Measurements from ENCODE around the gene FGF1. TPM values are rescaled to one million over a fixed set of nuclear protein-coding genes. Genes with fewer than 3 reads are reported as not detected.

FGF1 gene
- 54.7 TPM for polyA plus RNA-seq (2013, experiment 1 of 2; ENCODE audit: insufficient read length)
- 82.2 TPM for polyA plus RNA-seq (2013, experiment 2 of 2; ENCODE audit: insufficient read length)

DNA sequence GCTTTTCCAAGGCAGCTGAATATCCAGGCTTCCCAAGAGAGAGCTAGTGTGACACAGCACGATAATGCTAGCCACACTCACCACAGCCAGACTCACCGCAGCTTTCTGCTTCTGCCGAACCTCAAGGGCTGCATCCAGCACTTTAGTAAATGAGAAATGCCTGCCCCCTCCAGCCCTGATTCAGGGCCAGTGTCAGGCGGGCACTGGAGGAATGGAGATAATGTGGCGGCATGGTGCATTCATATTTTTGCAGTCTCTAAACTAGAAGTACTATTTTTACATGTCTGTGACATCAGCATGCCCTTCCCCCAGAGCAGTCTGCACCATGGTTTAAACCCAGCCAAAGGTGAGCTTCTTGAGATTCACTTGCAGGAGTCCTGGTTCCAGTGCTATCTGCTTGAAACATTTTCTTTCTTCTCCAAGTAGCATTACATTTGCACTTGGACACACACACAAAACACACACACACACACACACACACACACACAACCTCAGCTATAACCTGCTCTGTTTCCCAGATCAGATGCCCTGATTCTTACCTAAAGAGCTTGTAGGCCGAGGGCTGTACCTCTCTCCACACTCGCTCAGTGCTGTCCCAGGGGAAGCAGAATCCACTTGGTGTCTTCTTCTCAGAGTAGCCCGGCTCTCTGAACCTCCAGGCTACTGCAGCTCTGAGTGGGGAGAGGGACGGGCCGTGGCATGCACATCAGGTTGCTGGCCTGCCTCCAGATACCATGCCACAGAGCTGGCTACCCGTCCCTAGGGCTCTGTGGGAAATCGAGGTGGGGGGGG lies at the start of gene FGF1:
FGF1 (minus strand) TSS at position 673 of the 792 bp plus-strand sequence. CDS start 71,963 bp downstream, outside the sequence.
- peak; percentile 37 for DNase-seq

DNA sequence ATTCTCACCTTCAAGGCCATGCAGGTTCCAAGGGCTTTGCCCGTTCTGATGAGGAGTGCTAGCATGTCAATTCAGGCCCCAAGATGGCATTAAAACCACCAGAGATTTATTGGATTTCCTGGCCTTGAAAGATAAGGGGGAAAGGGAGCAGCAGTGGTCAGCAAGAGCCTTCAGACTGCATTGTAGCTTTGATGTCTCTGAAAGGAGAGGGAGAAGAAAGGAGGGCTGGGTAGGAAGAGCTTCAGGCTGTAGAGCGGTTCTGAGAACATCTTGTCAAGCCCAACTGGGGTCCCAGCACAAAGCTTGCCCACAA lies 41.8 kb upstream of the FGF1 start:
- no peak for DNase-seq

GRCh38 chr5:142726188-142726731 lies 40.4 kb upstream of the FGF1 start:
- DNase-seq: peak; percentile 97

- peak; percentile 35 for DNase-seq
Measured at GRCh38 chr5:142725231-142726187, 39.6 kb upstream of the FGF1 start.

DNA sequence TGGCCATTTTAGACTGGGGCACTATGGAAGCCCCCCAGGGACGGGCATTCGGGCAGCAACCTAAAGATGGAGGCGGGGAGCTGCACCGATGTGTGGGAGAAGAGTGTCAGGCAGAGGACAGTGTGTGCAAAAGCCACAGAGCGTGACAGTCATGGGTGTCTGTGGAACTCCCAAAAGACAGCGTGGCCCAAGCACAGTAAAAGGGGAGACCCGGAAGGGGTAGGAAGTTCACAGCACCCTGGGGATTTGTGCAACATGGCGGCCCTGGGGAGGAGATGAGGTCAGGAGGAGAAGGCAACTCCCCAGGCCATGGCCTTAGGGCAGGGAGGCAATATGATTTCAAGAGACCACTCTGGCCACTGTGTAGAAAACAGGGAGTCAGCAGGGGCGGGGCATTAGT lies 38.9 kb upstream of the FGF1 start:
- no peak for DNase-seq

- DNase-seq: no peak
Measured at GRCh38 chr5:142722896-142723295, 37.0 kb upstream of the FGF1 start.

GRCh38 chr5:142722146-142722545 lies 36.3 kb upstream of the FGF1 start:
- DNase-seq: no peak

GRCh38 chr5:142720641-142721271 lies 34.9 kb upstream of the FGF1 start:
- DNase-seq: no peak

DNA sequence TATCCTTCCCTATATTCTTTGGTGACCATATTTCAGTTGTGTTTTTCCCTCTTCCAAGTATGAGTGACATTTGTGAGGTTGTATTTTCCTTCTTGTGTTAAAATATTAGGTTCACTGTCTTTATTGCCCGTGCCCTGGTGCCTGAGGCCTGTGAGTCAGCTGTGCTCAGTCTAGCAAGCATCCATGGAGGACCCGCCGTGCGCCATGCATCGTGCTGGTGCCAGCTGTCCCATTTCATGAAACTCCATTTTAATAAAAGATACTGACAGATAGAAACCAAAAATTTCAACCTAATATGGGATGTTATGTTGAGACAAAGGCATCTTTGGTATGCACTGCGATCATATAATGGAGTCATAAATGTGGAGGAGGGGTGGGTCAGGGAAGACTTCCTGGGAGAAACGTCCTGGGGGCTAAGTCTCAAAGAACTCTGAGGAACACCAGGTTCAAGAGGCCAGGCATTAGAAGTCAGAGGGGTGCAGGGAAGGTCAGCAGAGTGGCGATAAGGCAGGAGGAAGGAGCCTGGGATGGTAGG lies 34.0 kb upstream of the FGF1 start:
- peak; percentile 69 for DNase-seq

GRCh38 chr5:142717582-142718215 lies 31.8 kb upstream of the FGF1 start:
- DNase-seq: peak; percentile 76

- DNase-seq: peak; percentile 72
Measured at GRCh38 chr5:142716963-142717362, 31.1 kb upstream of the FGF1 start.

DNA sequence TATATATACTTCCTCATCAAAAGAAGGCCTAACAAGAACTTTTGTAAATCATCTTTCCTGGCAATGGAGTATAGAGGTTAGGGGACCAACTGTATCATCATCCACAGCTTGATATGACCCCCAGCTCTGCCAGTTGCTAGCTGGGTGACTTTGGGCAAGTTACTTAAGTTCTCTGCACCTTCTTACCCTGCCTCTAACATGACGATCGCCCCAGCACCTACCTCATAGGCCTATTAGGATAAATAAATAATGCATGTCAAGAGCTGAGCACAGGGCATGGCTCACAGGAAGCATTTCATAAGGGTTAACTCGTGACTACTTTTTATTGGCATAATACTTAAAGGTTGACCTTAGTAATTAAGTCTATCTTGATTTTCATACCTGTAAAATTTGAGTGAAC lies 29.4 kb upstream of the FGF1 start:
- DNase-seq: no peak

- DNase-seq: peak; percentile 86
Measured at GRCh38 chr5:142713121-142713706, 27.3 kb upstream of the FGF1 start.

DNA sequence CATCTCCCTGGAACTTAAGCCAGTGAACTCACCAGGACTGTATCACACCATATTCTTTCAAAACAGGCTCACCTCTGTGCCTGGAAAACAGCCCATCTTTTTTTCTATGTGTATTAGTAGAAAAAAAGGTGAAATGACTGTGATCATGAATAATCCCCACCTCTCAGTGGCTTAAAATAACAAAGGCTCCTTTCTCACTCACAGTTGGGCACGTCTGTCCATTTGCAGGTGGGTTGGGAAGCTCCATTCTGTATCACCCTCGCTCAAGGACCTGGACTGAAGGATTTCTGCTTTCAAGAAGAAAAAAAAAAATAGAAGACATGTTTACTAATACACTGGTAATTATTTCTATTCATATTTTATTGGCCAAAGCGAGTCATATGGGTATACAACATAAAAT lies 17.3 kb upstream of the FGF1 start:
- DNase-seq: no peak

DNA sequence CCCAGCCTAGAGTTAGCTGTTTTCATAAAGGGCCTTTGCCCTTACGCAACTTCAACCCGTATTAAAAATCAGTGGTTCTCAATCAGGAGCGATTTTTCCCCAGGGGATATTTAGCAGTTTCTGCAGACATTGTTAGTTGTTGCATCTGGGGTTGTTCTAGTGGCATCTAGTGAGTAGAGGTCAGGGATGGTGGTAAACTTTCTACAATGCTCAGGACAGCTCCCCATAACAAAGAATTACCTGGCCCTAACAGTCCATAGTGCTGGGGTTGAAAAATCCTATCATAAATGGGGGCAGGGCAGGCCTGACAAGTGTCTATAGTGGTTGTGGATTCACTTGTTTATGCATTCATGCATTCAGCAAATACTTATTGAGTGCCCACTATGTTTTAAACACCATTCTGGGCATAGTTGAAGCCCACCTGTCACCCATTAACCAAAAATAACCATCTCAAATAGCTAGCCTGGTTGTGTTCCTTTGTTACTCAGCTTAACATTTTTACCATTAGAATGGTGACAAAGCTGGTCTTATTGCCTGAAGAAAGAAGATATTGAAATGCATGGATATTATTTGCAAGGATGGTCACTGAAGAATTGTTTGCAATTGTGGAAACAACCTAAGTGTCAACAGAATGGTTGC lies 15.9 kb upstream of the FGF1 start:
- DNase-seq: no peak

- no peak for DNase-seq
Measured at GRCh38 chr5:142700566-142700965, 14.7 kb upstream of the FGF1 start.

- DNase-seq: peak; percentile 80
Measured at GRCh38 chr5:142699184-142699720, 13.4 kb upstream of the FGF1 start.

DNA sequence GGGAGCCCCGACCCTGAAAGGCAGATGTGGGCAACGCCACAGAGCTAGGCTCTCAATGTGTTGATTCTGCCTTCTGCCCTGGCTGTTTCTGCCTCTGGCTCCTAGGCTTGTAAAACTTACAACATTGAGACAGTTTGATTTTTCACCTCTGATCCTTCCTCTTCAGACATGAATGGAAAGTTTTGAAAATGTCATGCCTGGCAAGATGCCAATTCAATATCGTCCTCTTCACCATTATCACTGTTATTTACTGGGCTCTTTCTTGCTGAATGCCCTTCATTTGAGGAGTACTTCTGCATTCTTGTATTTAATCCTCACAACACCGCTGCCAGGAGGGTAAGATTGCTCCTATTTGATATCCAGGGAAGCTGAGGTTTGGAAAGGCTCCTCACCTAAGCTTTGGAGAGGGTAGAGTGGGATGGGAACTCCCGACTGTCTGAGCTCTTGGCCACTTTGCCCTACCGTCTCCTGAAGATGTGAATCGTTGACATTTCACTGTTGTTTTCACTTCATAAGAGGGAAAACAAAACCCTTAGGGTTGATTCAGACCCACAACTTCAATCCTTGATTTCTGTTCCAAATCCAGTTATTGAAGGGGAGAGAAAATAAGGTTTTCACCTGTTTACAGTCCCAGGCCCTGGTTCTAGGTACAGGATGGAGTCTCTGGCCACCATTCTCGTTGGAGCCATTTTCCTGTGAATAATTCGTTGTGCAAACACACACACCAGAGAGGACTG lies 12.7 kb upstream of the FGF1 start:
- DNase-seq: no peak

- DNase-seq: peak; percentile 73
Measured at GRCh38 chr5:142697356-142698255, 11.7 kb upstream of the FGF1 start.

Data from fibroblast of skin of back (primary cell).